SK-N-SH (cell line): ENCODE measurements around the gene CNTN2. TPM values are rescaled to one million over a fixed set of nuclear protein-coding genes. Genes with fewer than 3 reads are reported as not detected.
A peak's percentile ranks its signal among the peaks of the same experiment; 100 is the strongest.

ENCODE experiments used
- CTCF ChIA-PET: fragments of 300-600, 350-600 bp; formaldehyde crosslinking; extraction: SDS; loops from one replicate; lab custom pipeline; 2021; lab: Yijun Ruan, JAX
- POLR2A ChIA-PET: fragments of 350-600 bp; sonication (Branson Sonifier 250); formaldehyde crosslinking; extraction: SDS; loops from one replicate; lab custom pipeline; 2020; ENCODE audit warnings: antibody characterized with exemption, inconsistent platforms; lab: Yijun Ruan, JAX
- DNase-seq: peaks from one replicate; pipeline ENCODE4 v3.0.0; 2012
- H2AFZ ChIP-seq: fragments of 200-600 bp; sonication (generic); 2 replicates; pipeline ENCODE4 v1.8.1; 2016; ENCODE audit warnings: antibody characterized with exemption, mild to moderate bottlenecking, low read depth
- H3F3A ChIP-seq: fragments of 200-600 bp; sonication (generic); replicated peaks from 2 replicates; pipeline ENCODE3; 2016; ENCODE audit warnings: antibody characterized with exemption, mild to moderate bottlenecking; ENCODE audit not compliant: insufficient read depth
- H3K27ac ChIP-seq, 2 experiments: fragments of 200-500 bp in 1 of 2; fragments of 200-600 bp in 1 of 2; sonication (Bioruptor generic) in 1 of 2; sonication (generic), shearing (Covaris generic) in 1 of 2; 2 replicates each; pipeline versions ENCODE4 v1.5.1 to v1.6.1; 2014 to 2016; ENCODE audit warnings: low read depth in 2 of 2, inconsistent platforms in 1 of 2, low read length in 1 of 2, mild to moderate bottlenecking in 1 of 2, mixed read lengths in 1 of 2
- H3K27me3 ChIP-seq: fragments of 200-600 bp; sonication (generic), shearing (Covaris generic); 2 replicates; pipeline ENCODE4 v1.6.1; 2016; ENCODE audit warnings: mixed run types; ENCODE audit not compliant: insufficient read depth
- H3K36me3 ChIP-seq, 2 experiments: fragments of 200-500 bp in 1 of 2; fragments of 200-600 bp in 1 of 2; sonication (Bioruptor generic) in 1 of 2; sonication (generic) in 1 of 2; replicated peaks in 1 of 2; 2 replicates each; pipeline versions ENCODE3 to v1.5.1; 2014 to 2016; ENCODE audit warnings: low read length in 1 of 2, mild to moderate bottlenecking in 1 of 2; ENCODE audit not compliant: insufficient read depth in 2 of 2, control insufficient read depth in 1 of 2
- H3K4me1 ChIP-seq, 2 experiments: fragments of 200-500 bp in 1 of 2; fragments of 200-600 bp in 1 of 2; sonication (Bioruptor generic) in 1 of 2; sonication (generic), shearing (Covaris generic) in 1 of 2; 2 replicates each; pipeline versions ENCODE4 v1.5.1 to v1.6.1; 2014 to 2016; ENCODE audit warnings: low read depth in 1 of 2, low read length in 1 of 2, mixed run types in 1 of 2; ENCODE audit not compliant: insufficient read depth in 2 of 2, control insufficient read depth in 1 of 2
- H3K4me2 ChIP-seq: fragments of 200-600 bp; sonication (generic), shearing (Covaris generic); 2 replicates; pipeline ENCODE4 v1.6.1; 2017; ENCODE audit warnings: mixed run types
- H3K4me3 ChIP-seq, 2 experiments: fragments of 200-500 bp in 1 of 2; fragments of 200-600 bp in 1 of 2; sonication (Bioruptor generic) in 1 of 2; sonication (generic), shearing (Covaris generic) in 1 of 2; 2 replicates each; pipeline versions ENCODE4 v1.5.1 to v1.8.1; 2014 to 2016; ENCODE audit warnings: low read depth in 2 of 2, inconsistent platforms in 1 of 2, low read length in 1 of 2, mild to moderate bottlenecking in 1 of 2, mixed read lengths in 1 of 2, moderate library complexity in 1 of 2
- H3K79me2 ChIP-seq: fragments of 200-600 bp; sonication (generic); 2 replicates; pipeline ENCODE4 v1.8.1; 2017; ENCODE audit warnings: mild to moderate bottlenecking; ENCODE audit not compliant: insufficient read depth
- H3K9ac ChIP-seq: fragments of 200-600 bp; sonication (generic); 2 replicates; pipeline ENCODE4 v1.6.1; 2017; ENCODE audit warnings: mixed run types
- H3K9me2 ChIP-seq: fragments of 200-600 bp; sonication (generic); 2 replicates; pipeline ENCODE4 v1.6.1; 2017; ENCODE audit warnings: mixed run types
- H3K9me3 ChIP-seq: fragments of 200-600 bp; sonication (generic); 2 replicates; pipeline ENCODE4 v1.6.1; 2017; ENCODE audit warnings: mixed run types, mild to moderate bottlenecking, moderate library complexity
- H4K20me1 ChIP-seq: fragments of 200-600 bp; sonication (generic); 2 replicates; pipeline ENCODE4 v1.6.1; 2017; ENCODE audit warnings: mild to moderate bottlenecking, mixed run types; ENCODE audit not compliant: insufficient read depth
- CHD2 ChIP-seq: fragments of 150-350 bp; IDR thresholded peaks from 2 replicates; pipeline ENCODE4 v1.6.1; 2018; ENCODE audit warnings: low read length; ENCODE audit not compliant: partially characterized antibody
- CTCF ChIP-seq: fragments of 200-600 bp; sonication (generic); IDR thresholded peaks from 2 replicates; pipeline ENCODE4 v1.6.1; 2017; ENCODE audit warnings: antibody characterized with exemption, mild to moderate bottlenecking, moderate library complexity
- ELF1 ChIP-seq: IDR thresholded peaks from 2 replicates; pipeline ENCODE4 v1.4.0; 2012
- JUND ChIP-seq: IDR thresholded peaks from 2 replicates; pipeline ENCODE4 v1.4.0; 2012
- NFIC ChIP-seq: IDR thresholded peaks from 2 replicates; pipeline ENCODE4 v1.4.0; 2012; ENCODE audit warnings: borderline replicate concordance
- WGBS: methylation state at CpG from one replicate; pipeline ENCODE4 v1.1.6; 2017; ENCODE audit warnings: low lambda C conversion rate; 5-methylcytosine and 5-hydroxymethylcytosine counted together
- polyA plus RNA-seq, 3 experiments: library from polyadenylated mRNA; depleted of rRNA; stranded (reverse); fragments of >200 nt; gene quantifications; 2 replicates each; pipeline ENCODE4 v1.2.3, GENCODE V29; 2012
- TF ChIP-seq, protein P1 (sequence below): IDR thresholded peaks from 2 replicates; pipeline ENCODE4 v1.4.0; 2012; ENCODE audit warnings: low read depth, borderline replicate concordance

Gene CNTN2
- polyA plus RNA-seq, 1 of the 3 experiments (the other 2 are of a cell fraction) = 0.02 TPM

DNA sequence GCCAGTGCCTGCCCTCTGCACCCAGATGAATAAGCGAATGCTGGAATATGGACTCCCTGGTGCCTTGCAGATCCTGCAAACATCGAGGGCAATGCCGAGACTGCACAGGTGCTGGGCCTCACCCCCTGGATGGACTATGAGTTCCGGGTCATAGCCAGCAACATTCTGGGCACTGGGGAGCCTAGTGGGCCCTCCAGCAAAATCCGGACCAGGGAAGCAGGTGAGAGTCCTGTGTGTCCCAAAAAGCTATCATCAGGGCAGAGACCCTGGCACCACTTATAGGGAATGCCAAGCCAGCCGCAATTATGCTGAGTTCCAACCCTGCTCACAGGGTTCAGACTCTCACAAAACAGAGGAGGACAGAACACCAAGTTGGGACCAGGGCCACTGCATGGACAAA lies 24.0 kb downstream of the CNTN2 start (continued):
- TF ChIP-seq CHD2 = no peak

DNA sequence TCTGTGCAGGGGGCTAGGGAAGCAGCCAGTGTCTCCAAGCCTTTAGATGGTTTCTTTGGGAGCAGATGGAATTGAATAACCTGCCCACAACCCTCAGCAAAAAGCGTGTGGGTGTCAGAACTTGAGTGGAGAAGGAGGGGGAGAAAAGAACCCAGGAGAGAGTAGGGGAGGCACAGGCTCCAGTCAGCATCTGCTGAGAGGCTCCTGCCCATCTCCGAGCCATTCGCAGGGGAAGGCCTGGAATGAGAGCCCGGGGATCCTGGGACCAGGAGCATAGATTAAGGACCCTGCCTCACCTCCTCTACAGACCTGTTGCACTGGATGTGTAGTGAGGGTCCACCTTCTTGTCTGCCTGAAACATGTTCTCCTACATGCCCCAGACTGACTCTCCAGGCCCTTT lies 25.0 kb downstream of the CNTN2 start:
- no peaks in the 10 kb centered on the region for H3K9me2 ChIP-seq
- H3K4me2 ChIP-seq = no peak overlapping the region
- no peaks in the 10 kb centered on the region for H3K9me3 ChIP-seq
- H3F3A ChIP-seq = no peaks in the 10 kb centered on the region
- POLR2A ChIA-PET = no interaction called here
- no peak overlapping the region for H3K9ac ChIP-seq
- H3K4me1 ChIP-seq = no peaks in the 10 kb centered on the region
- no peaks in the 10 kb centered on the region for H3K36me3 ChIP-seq
- no peaks in the 10 kb centered on the region for H4K20me1 ChIP-seq
- H3K27me3 ChIP-seq = no peaks in the 10 kb centered on the region
- no peak overlapping the region for H3K4me3 ChIP-seq
- WGBS = 83% methylated on average over 4 of the region's 4 CpGs
- peak; percentile 16 for DNase-seq
- no peak overlapping the region for H2AFZ ChIP-seq
- no peak for TF ChIP-seq JUND
- no peak for TF ChIP-seq ELF1
- no peak for TF ChIP-seq CTCF
- no peaks in the 10 kb centered on the region for H3K79me2 ChIP-seq
- CTCF ChIA-PET = interaction anchor here (1.4 to 6.9 kb wide), 5 partner anchors 19 to 261 kb away, joined by 4 to 55 read pairs (median 5); no protein-coding TSS in a partner anchor
- no peak overlapping the region for H3K27ac ChIP-seq

GRCh38 chr1:205068457-205069040 lies 25.5 kb downstream of the CNTN2 start:
- no peaks in the 10 kb centered on the region for H3K36me3 ChIP-seq
- POLR2A ChIA-PET = no interaction called here
- WGBS = 26% methylated on average over 2 of the region's 2 CpGs
- no peak for DNase-seq
- CTCF ChIA-PET = interaction anchor here (1.3 to 6.9 kb wide), 6 partner anchors 9 to 261 kb away, joined by 3 to 55 read pairs (median 4); no protein-coding TSS in a partner anchor
- no peak overlapping the region for H3K4me2 ChIP-seq
- H3K27me3 ChIP-seq = no peaks in the 10 kb centered on the region
- no peaks in the 10 kb centered on the region for H3K9me2 ChIP-seq
- H3K9me3 ChIP-seq = no peaks in the 10 kb centered on the region
- no peaks in the 10 kb centered on the region for H4K20me1 ChIP-seq
- H3K27ac ChIP-seq = no peak overlapping the region
- no peaks in the 10 kb centered on the region for H3K79me2 ChIP-seq
- no peak for TF ChIP-seq NFIC
- TF ChIP-seq, protein P1, sequence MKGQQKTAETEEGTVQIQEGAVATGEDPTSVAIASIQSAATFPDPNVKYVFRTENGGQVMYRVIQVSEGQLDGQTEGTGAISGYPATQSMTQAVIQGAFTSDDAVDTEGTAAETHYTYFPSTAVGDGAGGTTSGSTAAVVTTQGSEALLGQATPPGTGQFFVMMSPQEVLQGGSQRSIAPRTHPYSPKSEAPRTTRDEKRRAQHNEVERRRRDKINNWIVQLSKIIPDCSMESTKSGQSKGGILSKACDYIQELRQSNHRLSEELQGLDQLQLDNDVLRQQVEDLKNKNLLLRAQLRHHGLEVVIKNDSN = no peak
- no peak overlapping the region for H3K4me3 ChIP-seq
- no peak overlapping the region for H2AFZ ChIP-seq
- no peak overlapping the region for H3K9ac ChIP-seq
- H3F3A ChIP-seq = no peaks in the 10 kb centered on the region
- H3K4me1 ChIP-seq = no peaks in the 10 kb centered on the region
